ENCODE data around the gene ZNF529.

Gene ZNF529

DNA sequence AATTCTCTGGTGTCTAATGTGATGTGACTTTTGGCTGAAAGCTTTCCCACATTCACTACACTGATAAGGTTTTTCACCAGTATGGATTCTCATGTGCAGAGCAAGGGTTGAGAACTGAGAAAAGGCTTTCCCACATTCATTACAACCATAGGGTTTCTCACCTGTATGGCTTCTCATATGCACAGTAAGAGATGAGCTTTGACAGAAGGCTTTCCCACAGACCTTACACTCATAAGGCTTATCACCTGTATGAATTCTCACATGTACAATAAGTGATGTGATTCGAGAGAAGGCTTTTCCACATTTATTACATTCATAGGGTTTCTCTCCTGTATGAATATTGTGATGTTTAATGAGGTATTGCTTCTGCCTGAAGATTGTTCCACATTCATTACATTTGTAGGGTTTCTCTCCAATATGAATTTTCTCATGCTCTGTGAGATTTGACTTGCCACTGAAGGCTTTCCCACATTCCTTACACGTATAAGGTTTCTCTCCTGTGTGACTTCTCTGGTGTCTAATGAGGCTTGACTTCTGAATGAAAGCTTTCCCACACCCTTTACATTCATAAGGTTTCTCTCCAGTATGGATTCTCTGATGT, 59.0 kb downstream of the ZNF529 start:
- no peak for DNase-seq (ENCODE audit: low read depth)
- TF ChIP-seq, protein P1, sequence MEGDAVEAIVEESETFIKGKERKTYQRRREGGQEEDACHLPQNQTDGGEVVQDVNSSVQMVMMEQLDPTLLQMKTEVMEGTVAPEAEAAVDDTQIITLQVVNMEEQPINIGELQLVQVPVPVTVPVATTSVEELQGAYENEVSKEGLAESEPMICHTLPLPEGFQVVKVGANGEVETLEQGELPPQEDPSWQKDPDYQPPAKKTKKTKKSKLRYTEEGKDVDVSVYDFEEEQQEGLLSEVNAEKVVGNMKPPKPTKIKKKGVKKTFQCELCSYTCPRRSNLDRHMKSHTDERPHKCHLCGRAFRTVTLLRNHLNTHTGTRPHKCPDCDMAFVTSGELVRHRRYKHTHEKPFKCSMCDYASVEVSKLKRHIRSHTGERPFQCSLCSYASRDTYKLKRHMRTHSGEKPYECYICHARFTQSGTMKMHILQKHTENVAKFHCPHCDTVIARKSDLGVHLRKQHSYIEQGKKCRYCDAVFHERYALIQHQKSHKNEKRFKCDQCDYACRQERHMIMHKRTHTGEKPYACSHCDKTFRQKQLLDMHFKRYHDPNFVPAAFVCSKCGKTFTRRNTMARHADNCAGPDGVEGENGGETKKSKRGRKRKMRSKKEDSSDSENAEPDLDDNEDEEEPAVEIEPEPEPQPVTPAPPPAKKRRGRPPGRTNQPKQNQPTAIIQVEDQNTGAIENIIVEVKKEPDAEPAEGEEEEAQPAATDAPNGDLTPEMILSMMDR (IDR thresholded peaks at IDR 0.05; ENCODE audit: low read length, missing control alignments), result no peak
- H3K4me3 ChIP-seq (replicated peaks; ENCODE audit: low read depth, low read length), result no peak overlapping the region

DNA sequence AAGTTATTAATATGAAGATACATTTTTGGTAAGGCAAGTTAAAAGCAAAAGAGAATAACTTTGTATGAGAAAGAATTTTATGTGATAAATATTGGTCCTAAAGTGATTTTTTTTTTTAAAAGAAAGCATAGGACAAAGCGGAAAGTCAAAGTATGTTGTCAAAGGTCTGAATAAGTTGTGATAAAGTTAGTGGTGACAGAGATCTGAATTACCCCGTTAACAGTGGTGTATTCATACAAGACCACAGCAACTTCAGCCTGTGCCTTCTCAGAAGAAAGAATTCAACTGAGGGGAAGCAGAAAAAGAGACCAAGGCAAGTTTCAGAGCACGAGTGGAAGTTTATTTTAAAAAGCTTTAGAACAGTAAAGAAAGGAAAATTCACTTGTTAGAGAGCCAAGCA, 64.8 kb downstream of the ZNF529 start:
- no peak for DNase-seq (ENCODE audit: low read depth)
- TF ChIP-seq, protein P1 (IDR thresholded peaks at IDR 0.05; ENCODE audit: low read length, missing control alignments), result no peak
- H3K4me3 ChIP-seq (replicated peaks; ENCODE audit: low read depth, low read length), result no peak overlapping the region

DNA sequence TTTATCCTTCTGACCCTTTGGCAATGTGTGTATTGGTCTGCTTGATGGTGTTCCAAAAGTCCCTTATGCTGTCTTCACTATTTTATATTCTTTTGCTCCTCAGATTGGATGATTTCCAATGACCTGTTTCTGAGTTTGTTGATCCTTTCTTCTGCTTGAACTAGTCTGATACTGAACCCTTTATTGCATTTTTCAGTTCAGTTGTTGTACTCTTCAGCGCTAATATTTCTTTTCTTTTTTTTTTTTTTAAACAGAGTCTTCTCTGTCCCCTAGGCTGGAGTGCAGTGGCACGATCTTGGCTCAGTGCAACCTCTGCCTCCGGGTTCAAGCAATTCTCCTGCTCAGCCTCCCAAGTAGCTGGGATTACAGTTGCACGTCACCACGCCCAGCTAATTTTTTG, 71.1 kb downstream of the ZNF529 start:
- DNase-seq (ENCODE audit: low read depth), result no peak
- no peak overlapping the region for H3K4me3 ChIP-seq (replicated peaks; ENCODE audit: low read depth, low read length)
- TF ChIP-seq, protein P1 (IDR thresholded peaks at IDR 0.05; ENCODE audit: low read length, missing control alignments), result no peak

DNA sequence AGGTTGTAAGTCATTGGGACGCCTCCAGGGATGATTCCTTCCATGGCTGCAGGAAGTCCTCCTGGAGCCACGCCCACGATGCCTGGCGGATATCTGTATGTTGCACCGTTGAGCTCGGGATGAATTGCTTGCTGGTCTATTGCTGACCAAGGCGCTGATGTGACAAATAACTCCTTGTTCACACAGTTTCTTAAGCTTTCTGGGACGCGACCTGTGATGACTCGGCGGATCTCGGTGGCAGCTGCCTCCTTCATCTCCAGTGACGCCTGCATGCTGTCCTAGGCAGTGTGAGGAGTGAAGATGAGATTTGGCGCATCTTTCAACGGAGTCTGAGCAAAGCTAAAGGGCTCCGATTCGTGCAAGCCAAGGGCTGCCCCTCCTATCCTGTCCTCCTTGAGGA, 76.1 kb downstream of the ZNF529 start:
- no peak for DNase-seq (ENCODE audit: low read depth)

More for the DNA sequence above, 76.1 kb downstream of the ZNF529 start:
- TF ChIP-seq, protein P1 (IDR thresholded peaks at IDR 0.05; ENCODE audit: low read length, missing control alignments), result no peak
- H3K4me3 ChIP-seq (replicated peaks; ENCODE audit: low read depth, low read length), result no peak overlapping the region
